Measurements from ENCODE around the gene TSFM. TPM values are rescaled to one million over a fixed set of nuclear protein-coding genes. Genes with fewer than 3 reads are reported as not detected.

The TSFM gene
- total and polyA plus RNA-seq, 9 of the 15 experiments (the other 6 are each of a cell fraction or from before 2014, with no cell fraction given), result 44.6 to 198 (median 60.2) TPM

DNA sequence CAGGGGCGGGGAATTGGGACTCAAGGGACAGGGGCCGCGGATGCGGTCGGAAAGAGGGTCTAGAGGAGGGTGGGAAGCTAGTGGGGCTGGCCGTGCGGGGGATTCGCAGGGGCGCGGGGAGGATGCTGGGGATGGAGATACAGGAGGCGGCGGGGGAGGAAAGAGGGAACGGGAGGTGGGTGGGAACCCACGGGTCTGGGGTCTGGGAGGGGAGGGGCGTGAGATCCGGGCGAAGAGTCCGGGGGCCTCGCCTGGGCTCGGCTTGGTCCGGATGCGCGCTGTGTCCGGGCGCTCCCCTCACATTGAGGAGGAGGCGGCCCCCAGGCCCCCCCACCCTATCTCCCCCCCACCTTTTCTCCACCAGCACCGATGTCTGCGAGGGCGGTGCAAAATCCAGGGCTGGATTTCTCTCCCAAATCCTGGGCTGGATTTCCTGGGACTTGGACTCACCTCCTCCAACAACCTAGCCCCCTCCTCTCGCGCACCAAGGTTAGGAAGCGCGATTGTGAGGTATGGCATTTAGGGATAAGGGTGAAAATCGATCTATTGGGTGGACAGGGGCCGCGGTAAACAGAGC, 43.8 kb upstream of the TSFM start, which contains the start of gene AGAP2:
Gene AGAP2, minus strand, starts transcription at position 82 of the 577 bp plus-strand sequence. CDS start 496 bp downstream, outside the sequence.
- no TSS peak for BruUV-seq (replicated peaks)
- H3K4me2 ChIP-seq (ENCODE audit: insufficient read depth, low read length), result no peak within 1 kb of the TSS
- H3K9ac ChIP-seq (ENCODE audit: insufficient read depth in 1 of 2, low read depth in 2 of 2, low read length in 2 of 2), result 0 out of 4 replicates have a peak within 1 kb of the TSS, but pooled peaks of 1 of the 2 experiments have one; percentile 87
- H3K79me2 ChIP-seq (ENCODE audit: control insufficient read depth, insufficient read depth, low read length), result no peaks in the 10 kb centered on the region
- FAIRE-seq (no peak), ATAC-seq (no peak), DNase-seq (ENCODE audit: extremely low read depth in 1 of 4, low spot score in 3 of 4) (peak in 1 of 4 experiments; percentile 23)
- intact Hi-C loops (cut with micrococcal nuclease), result loop anchor here (5.0 kb wide), 1 partner anchor 216 kb away; the partner anchor contains the start of genes DDIT3 and MBD6
- 54% methylated on average over 8 of the region's 36 CpGs for WGBS (ENCODE audit: insufficient coverage, low coverage, missing lambda C conversion rate)
- no peaks in the 10 kb centered on the region for H3K36me3 ChIP-seq (ENCODE audit: control insufficient read depth, insufficient read depth, low read length)
- H3K27me3 ChIP-seq (ENCODE audit: control insufficient read depth in 2 of 2, insufficient read depth in 2 of 2, low read length in 2 of 2), result peaks cover 2 to 36% of the 10 kb centered on the region in 2 experiments; a peak in 3 of 5 replicates
- peaks cover 9 to 36% of the 10 kb centered on the region in 2 experiments; a peak in 4 of 5 replicates for H3K4me1 ChIP-seq (replicated peaks in 1 of 2; ENCODE audit: control insufficient read depth in 2 of 2, insufficient read depth in 2 of 2, low read length in 2 of 2)
- no peak within 1 kb of the TSS for H3K27ac ChIP-seq (ENCODE audit: extremely low read depth, low read depth, low read length)
- H3K9me1 ChIP-seq (ENCODE audit: control insufficient read depth, insufficient read depth, low read length), result no peaks in the 10 kb centered on the region
- CTCF ChIA-PET (ENCODE audit: low intra/inter-chr PET ratio), result no interaction called here
- no peak within 1 kb of the TSS for H3K4me3 ChIP-seq
- H4K20me1 ChIP-seq (replicated peaks; ENCODE audit: control insufficient read depth, insufficient read depth, low read length), result no peaks in the 10 kb centered on the region
- H3K9me3 ChIP-seq (replicated peaks; ENCODE audit: control insufficient read depth, insufficient read depth, low read depth, low read length), result no peaks in the 10 kb centered on the region
- POLR2A ChIA-PET, result interaction anchor here (0.7 to 1.1 kb wide), 4 partner anchors 9 to 148 kb away, joined by 3 to 6 read pairs (median 4); partner anchors contain the start of gene PIP4K2C
- in situ Hi-C loops (cut with MboI), result no loop called here
- H2AFZ ChIP-seq (ENCODE audit: low read depth, low read length), result no peak within 1 kb of the TSS
- no peak for TF ChIP-seq ZNF263 (CRISPR knock-in tag; IDR thresholded peaks at IDR 0.05; ENCODE audit: borderline replicate concordance)
- peak; percentile 77 for TF ChIP-seq PCBP1 (IDR thresholded peaks at IDR 0.05; ENCODE audit: low read depth, low read length, poor library complexity, severe bottlenecking)
- TF ChIP-seq SIN3A (IDR thresholded peaks at IDR 0.05; ENCODE audit: borderline replicate concordance in 2 of 2, control insufficient read depth in 1 of 2, low read depth in 2 of 2, low read length in 2 of 2), result no peak
- TF ChIP-seq MAZ (CRISPR knock-in tag; conservative IDR thresholded peaks at IDR 0.05 in 1 of 2, IDR thresholded peaks at IDR 0.05 in 1 of 2), result 0 out of 4 replicates have a peak, but pooled peaks of 1 of the 2 experiments have one; percentile 17
- TF ChIP-seq VEZF1 (CRISPR knock-in tag; IDR thresholded peaks at IDR 0.05), result peak; percentile 33; the same call in 1 of the 2 replicates
- no peak for TF ChIP-seq ZNF23 (CRISPR knock-in tag; IDR thresholded peaks at IDR 0.05)
- TF ChIP-seq PHF20 (IDR thresholded peaks at IDR 0.05; ENCODE audit: partially characterized antibody), result no peak
- no peak for TF ChIP-seq CTCF (IDR thresholded peaks at IDR 0.05 in 2 of 3, conservative IDR thresholded peaks at IDR 0.05 in 1 of 3; ENCODE audit: insufficient read depth in 2 of 3, low read depth in 1 of 3, low read length in 3 of 3)
- no peak for TF ChIP-seq PRMT5 (CRISPR knock-in tag; IDR thresholded peaks at IDR 0.05)
- TF ChIP-seq ZNF740 (CRISPR knock-in tag; IDR thresholded peaks at IDR 0.05), result peak; percentile 47; the same call in 1 of the 2 replicates
- TF ChIP-seq ZNF740 (tag; IDR thresholded peaks at IDR 0.05), result peak in 1 of 2 experiments; percentile 60; a peak in 1 of 4 replicates
- peak; percentile 57; the same call in 1 of the 2 replicates for TF ChIP-seq EGR1 (conservative IDR thresholded peaks at IDR 0.05)

Data from K562 (cell line).